Adrenal gland (tissue), 12 donors: ENCODE measurements around the gene SSPN. TPM values are rescaled to one million over a fixed set of nuclear protein-coding genes. Genes with fewer than 3 reads are reported as not detected.
A peak's percentile ranks its signal among the peaks of the same experiment; 100 is the strongest.

Experiments used
- DNase-seq, 7 donors: peaks; one replicate each; pipeline ENCODE4 v3.0.0-alpha.2; 2019 to 2020
- H3K27ac ChIP-seq, 5 donors: fragments of 200-600 bp; sonication (generic) in 4 of 5; 1 replicate in 3 of 5; 2 replicates in 2 of 5; pipeline versions ENCODE4 v1.5.1 to v1.8.0; 2016 to 2020; ENCODE audit warnings: mild to moderate bottlenecking in 1 of 5
- H3K27me3 ChIP-seq: fragments of 200-600 bp; 2 replicates; pipeline ENCODE4 v1.8.0; 2021
- H3K36me3 ChIP-seq, 2 donors: fragments of 200-600 bp; replicated peaks in 1 of 2; 1 replicate in 1 of 2; 2 replicates in 1 of 2; pipeline versions ENCODE4 v1.5.1 to v1.8.0; 2018 to 2022
- H3K4me1 ChIP-seq, 2 donors: fragments of 200-600 bp; replicated peaks in 1 of 2; 1 replicate in 1 of 2; 2 replicates in 1 of 2; pipeline versions ENCODE4 v1.5.1 to v1.8.0; 2018 to 2021
- H3K4me3 ChIP-seq, 4 donors: fragments of 200-600 bp; sonication (generic) in 3 of 4; one replicate each; pipeline ENCODE4 v1.5.1; 2016 to 2018
- H3K9me3 ChIP-seq, 3 donors: fragments of 200-600 bp; sonication (generic) in 1 of 3; replicated peaks in 1 of 3; 1 replicate in 2 of 3; 2 replicates in 1 of 3; pipeline versions ENCODE4 v1.5.1 to v1.8.0; 2016 to 2021
- CTCF ChIP-seq, 6 experiments: fragments of 450-650 bp in 4 of 6; fragments of 200-600 bp in 2 of 6; sonication (generic) in 1 of 6; IDR thresholded peaks; 1 replicate in 5 of 6; 2 replicates in 1 of 6; pipeline versions ENCODE4 v1.5.1 to v1.8.0; 2016 to 2021; ENCODE audit warnings: antibody characterized with exemption in 6 of 6, mild to moderate bottlenecking in 2 of 6, moderate library complexity in 1 of 6
- POLR2A ChIP-seq, 2 donors: fragments of 450-650 bp; IDR thresholded peaks; one replicate each; pipeline ENCODE4 v1.6.1; 2017; ENCODE audit warnings: antibody characterized with exemption in 2 of 2, mild to moderate bottlenecking in 2 of 2, moderate library complexity in 1 of 2
- WGBS, 4 donors: extraction: QIAGEN DNeasy Blood & Tissue Kit in 2 of 4; methylation state at CpG; one replicate each; pipeline versions ENCODE4 v1.1.5 to v1.1.7; 2013 to 2017; 5-methylcytosine and 5-hydroxymethylcytosine counted together
- intact Hi-C, 2 donors: fragments of 100-400 bp; cut with DNase I; formaldehyde crosslinking; loops; one replicate each; pipeline versions ENCODE4 v1.14.1 to v1.15.0; 2022 to 2023
- polyA plus RNA-seq, 3 donors: library from polyadenylated mRNA; stranded (reverse); fragments of 200-250 nt in 2 of 3; fragments of 350-450 nt in 1 of 3; fragmentation: Illumina TruSeq in 1 of 3; extraction: RNeasy Lipid Tissue Mini Kit (QIAGEN cat#74804) in 1 of 3; gene quantifications; one replicate each; pipeline ENCODE4 v1.2.3, GENCODE V29; 2013 to 2014
- total RNA-seq, 9 donors: library from RNA; depleted of rRNA in 4 of 9; stranded (reverse); fragments of >200 nt in 4 of 9; fragments of 120-200 nt in 1 of 9; fragmentation: NEBNext Ultra II Directional in 1 of 9; extraction: Animal tissue kit (Norgen Biotek cat#: 25700) in 1 of 9; gene quantifications; one replicate each; pipeline versions ENCODE4 v1.1.0 to v1.2.4, GENCODE V29; 2013 to 2023
- donor health status: healthy with polysubstance abuse.
- donor health status: Bipolar disorder and iron deficiency.
- donor health status: DM: yes; HTN: yes; CAD: no.
- donor health status: DM: no; HTN: no; CAD: no.
- donor health status: DM: no; HTN: no; CAD: no.
- donor health status: DM: yes; HTN: yes; CAD: no.

The SSPN gene
- total and polyA plus RNA-seq, 12 donors = 3.3 to 47.8 (median 13.9) TPM

GRCh38 chr12:26295001-26295400 lies 99.6 kb downstream of the SSPN start:
- H3K4me3 ChIP-seq = no peak overlapping the region
- DNase-seq = no peak
- no peaks in the 10 kb centered on the region for H3K9me3 ChIP-seq
- intact Hi-C loops = no loop called here
- no peaks in the 10 kb centered on the region for H3K27me3 ChIP-seq
- TF ChIP-seq POLR2A (IDR thresholded peaks at IDR 0.05) (no peak), CTCF (IDR thresholded peaks at IDR 0.05) (no peak)
- no peaks in the 10 kb centered on the region for H3K36me3 ChIP-seq
- H3K4me1 ChIP-seq = peaks cover 7 to 18% of the 10 kb centered on the region in 2 donors
- no peak overlapping the region for H3K27ac ChIP-seq
- 62 to 66% (median 65%) methylated on average over 4 of the region's 4 CpGs for WGBS, 4 donors

GRCh38 chr12:26297396-26298070 lies 102.2 kb downstream of the SSPN start:
- intact Hi-C loops = no loop called here
- H3K4me3 ChIP-seq = no peak overlapping the region
- no peaks in the 10 kb centered on the region for H3K36me3 ChIP-seq
- peaks cover 7 to 18% of the 10 kb centered on the region in 2 donors for H3K4me1 ChIP-seq
- DNase-seq = no peak
- WGBS, 4 donors = 80 to 89% (median 82%) methylated on average over 8 of the region's 8 CpGs
- H3K27ac ChIP-seq = no peak overlapping the region
- H3K9me3 ChIP-seq = no peaks in the 10 kb centered on the region
- no peaks in the 10 kb centered on the region for H3K27me3 ChIP-seq
- TF ChIP-seq CTCF (IDR thresholded peaks at IDR 0.05) (no peak), POLR2A (IDR thresholded peaks at IDR 0.05) (no peak)

- Histone ChIP-seq H3K4me1 (peaks cover 7 to 18% of the 10 kb centered on the region in 2 donors), H3K9me3 (no peaks in the 10 kb centered on the region), H3K27ac (peak overlapping the region; percentile 51 to 84 (median 74)), H3K27me3 (no peaks in the 10 kb centered on the region), H3K4me3 (peak overlapping the region in 1 of 4 donors; percentile 38), H3K36me3 (no peaks in the 10 kb centered on the region)
- 24 to 32% (median 28%) methylated on average over 6 of the region's 6 CpGs for WGBS, 4 donors
- peak in 1 of 2 donors; percentile 58 for TF ChIP-seq POLR2A (IDR thresholded peaks at IDR 0.05)
- peak; percentile 16 to 73 (median 54) for TF ChIP-seq CTCF (IDR thresholded peaks at IDR 0.05)
- intact Hi-C loops = no loop called here
- peak in 3 of 7 donors; percentile 32 to 52 (median 46) for DNase-seq
Measured at GRCh38 chr12:26298785-26299621, 103.6 kb downstream of the SSPN start.

- H3K4me3 ChIP-seq = no peak overlapping the region
- no peaks in the 10 kb centered on the region for H3K36me3 ChIP-seq
- peaks cover 7 to 18% of the 10 kb centered on the region in 2 donors for H3K4me1 ChIP-seq
- WGBS, 4 donors = 85 to 100% (median 89%) methylated on average over 1 of the region's 1 CpG
- no peaks in the 10 kb centered on the region for H3K9me3 ChIP-seq
- no peaks in the 10 kb centered on the region for H3K27me3 ChIP-seq
- no peak for TF ChIP-seq CTCF (IDR thresholded peaks at IDR 0.05)
- no peak for TF ChIP-seq POLR2A (IDR thresholded peaks at IDR 0.05)
- H3K27ac ChIP-seq = peak overlapping the region in 3 of 5 donors; percentile 74 to 84 (median 82)
- intact Hi-C loops = no loop called here
- no peak for DNase-seq
Measured at GRCh38 chr12:26299751-26300150, 104.4 kb downstream of the SSPN start.
